Endothelial cell of umbilical vein (primary cell): ENCODE measurements around the gene PKMYT1. TPM values are rescaled to one million over a fixed set of nuclear protein-coding genes. Genes with fewer than 3 reads are reported as not detected.

Experiments used
- BruUV-seq: library from RNA; stranded (reverse); fragments of 400-500 nt; replicated peaks from 2 replicates; lab custom pipeline; 2021; lab: Mats Ljungman, UMichigan
- CTCF ChIA-PET: fragments of 300-600, 350-600 bp; sonication (Branson Sonifier 250); formaldehyde crosslinking; loops from one replicate; lab custom pipeline; 2021; ENCODE audit warnings: antibody characterized with exemption, inconsistent platforms; lab: Charles Lee
- POLR2A ChIA-PET: fragments of 300-600, 350-600 bp; sonication (Branson Sonifier 250); formaldehyde crosslinking; loops from one replicate; lab custom pipeline; 2021; ENCODE audit warnings: antibody characterized with exemption, inconsistent platforms; lab: Charles Lee
- DNase-seq: peaks from one replicate; pipeline ENCODE4 v3.0.0-alpha.2; 2011; ENCODE audit warnings: low read depth, low spot score
- FAIRE-seq: peaks from 2 replicates; lab custom pipeline; 2011; peaks lifted over from hg19 to GRCh38; lab: Jason Lieb, UNC
- H2AFZ ChIP-seq: 2 replicates; pipeline ENCODE4 v1.6.0; 2012; ENCODE audit warnings: low read depth, low read length, control low read depth, inconsistent platforms
- H3K27ac ChIP-seq: 2 replicates; pipeline ENCODE4 v1.5.1; 2011; ENCODE audit warnings: low read depth, mild to moderate bottlenecking, control low read depth, low read length, moderate library complexity; ENCODE audit not compliant: insufficient read depth
- H3K27me3 ChIP-seq, 2 experiments: 2 replicates each; pipeline versions ENCODE4 v1.6.0 to v1.6.1; 2011; ENCODE audit warnings: low read length in 2 of 2, mixed read lengths in 1 of 2; ENCODE audit not compliant: control insufficient read depth in 2 of 2, insufficient read depth in 2 of 2
- H3K36me3 ChIP-seq, 2 experiments: 2 replicates in 1 of 2; 3 replicates in 1 of 2; pipeline ENCODE4 v1.5.1; 2011; ENCODE audit warnings: low read length in 2 of 2, mild to moderate bottlenecking in 1 of 2, moderate library complexity in 1 of 2; ENCODE audit not compliant: control insufficient read depth in 2 of 2, insufficient read depth in 2 of 2; ENCODE audit errors: extremely low read depth in 1 of 2
- H3K4me1 ChIP-seq: 3 replicates; pipeline ENCODE4 v1.5.1; 2011; ENCODE audit warnings: mild to moderate bottlenecking, low read length; ENCODE audit not compliant: control insufficient read depth, insufficient read depth; ENCODE audit errors: extremely low read depth
- H3K4me2 ChIP-seq: 2 replicates; pipeline ENCODE4 v1.6.1; 2011; ENCODE audit warnings: low read length, control low read depth, mixed read lengths; ENCODE audit not compliant: insufficient read depth
- H3K4me3 ChIP-seq, 3 experiments: fragments of 200-600 bp in 1 of 3; sonication (generic), shearing (Covaris generic) in 1 of 3; replicated peaks in 1 of 3; 2 replicates each; pipeline ENCODE4 v1.5.1; 2011 to 2016; ENCODE audit warnings: control low read depth in 3 of 3, low read length in 3 of 3, mild to moderate bottlenecking in 2 of 3, inconsistent platforms in 1 of 3, low read depth in 1 of 3, moderate library complexity in 1 of 3; ENCODE audit not compliant: insufficient read depth in 1 of 3
- H3K79me2 ChIP-seq: 2 replicates; pipeline ENCODE4 v1.6.0; 2012; ENCODE audit warnings: low read length, inconsistent platforms; ENCODE audit not compliant: control insufficient read depth, insufficient read depth
- H3K9ac ChIP-seq: replicated peaks from 2 replicates; pipeline ENCODE3; 2011; ENCODE audit warnings: low read length, control low read depth; ENCODE audit not compliant: insufficient read depth; ENCODE audit errors: extremely low read depth
- H3K9me1 ChIP-seq: replicated peaks from 3 replicates; pipeline ENCODE4 v1.6.0; 2011; ENCODE audit warnings: mild to moderate bottlenecking, low read length; ENCODE audit not compliant: control insufficient read depth, insufficient read depth; ENCODE audit errors: extremely low read depth
- H3K9me3 ChIP-seq: replicated peaks from 2 replicates; pipeline ENCODE4 v1.5.1; 2012; ENCODE audit warnings: low read length, inconsistent platforms; ENCODE audit not compliant: control insufficient read depth, insufficient read depth
- H4K20me1 ChIP-seq: replicated peaks from 2 replicates; pipeline ENCODE3; 2011; ENCODE audit warnings: mild to moderate bottlenecking, low read length; ENCODE audit not compliant: control insufficient read depth, insufficient read depth; ENCODE audit errors: extremely low read depth
- FOS ChIP-seq: IDR thresholded peaks from 2 replicates; pipeline ENCODE4 v1.6.1; 2011; ENCODE audit warnings: mild to moderate bottlenecking, low read length, moderate library complexity, borderline replicate concordance; ENCODE audit not compliant: insufficient read depth
- MYC ChIP-seq: IDR thresholded peaks from one replicate; pipeline ENCODE4 v1.6.1; 2011; ENCODE audit warnings: mild to moderate bottlenecking, low read depth, low read length
- POLR2A ChIP-seq: IDR thresholded peaks from 2 replicates; pipeline ENCODE4 v1.6.1; 2012; ENCODE audit warnings: low read depth, mild to moderate bottlenecking, control low read depth, low read length
- POLR2AphosphoS5 ChIP-seq: IDR thresholded peaks from 2 replicates; pipeline ENCODE4 v1.6.1; 2012; ENCODE audit warnings: low read depth, mild to moderate bottlenecking, control low read depth, low read length, moderate library complexity; ENCODE audit not compliant: insufficient read depth
- dilution Hi-C: fragments of 300-500 bp; cut with MboI; formaldehyde crosslinking; loops from one replicate; pipeline ENCODE4 v1.15.0; 2019; ENCODE audit warnings: low sequenced_read_pairs; ENCODE audit not compliant: extremely low pct_ligation_motif_present
- intact Hi-C: fragments of 100-400 bp; cut with micrococcal nuclease; formaldehyde crosslinking; loops from one replicate; pipeline ENCODE4 v1.10.0; 2022
- polyA plus RNA-seq, 4 experiments: library from polyadenylated mRNA; depleted of rRNA in 3 of 4; stranded (reverse) in 3 of 4; unstranded in 1 of 4; fragments of >200 nt; gene quantifications; 2 replicates each; pipeline versions ENCODE4 v1.2.1 to v1.2.3, GENCODE V29; 2011 to 2012; ENCODE audit warnings: missing spikeins in 1 of 4
- total RNA-seq: library from RNA; stranded (reverse); gene quantifications from 2 replicates; pipeline ENCODE4 v1.2.3, GENCODE V29; 2021
- TF ChIP-seq, protein P1 (sequence below): IDR thresholded peaks from 2 replicates; pipeline ENCODE4 v1.6.1; 2011; ENCODE audit not compliant: insufficient read depth, insufficient read length
- TF ChIP-seq, protein P2 (sequence below), 2 donors: IDR thresholded peaks; 1 replicate in 1 of 2; 2 replicates in 1 of 2; pipeline ENCODE4 v1.5.1; 2011; ENCODE audit warnings: low read length in 2 of 2, mild to moderate bottlenecking in 2 of 2, moderate library complexity in 2 of 2, control low read depth in 1 of 2, inconsistent platforms in 1 of 2, low read depth in 1 of 2; ENCODE audit not compliant: insufficient read depth in 1 of 2; ENCODE audit errors: extremely low read depth in 1 of 2

The PKMYT1 gene
- total and polyA plus RNA-seq, 2 donors (not counting 3 experiments of a cell fraction or from before 2014, with no cell fraction given), result 26.1 to 48.5 TPM

- Histone ChIP-seq H3K79me2 (peaks cover 12% of the 10 kb centered on the region), H2AFZ (no peak overlapping the region), H3K27ac (no peak overlapping the region), H3K4me1 (peaks cover 9% of the 10 kb centered on the region), H3K9me1 (no peaks in the 10 kb centered on the region), H3K27me3 (peaks cover 3 to 18% of the 10 kb centered on the region in 2 experiments), H3K9me3 (no peaks in the 10 kb centered on the region), H3K9ac (no peak overlapping the region), H3K36me3 (peaks cover 0 to 2% of the 10 kb centered on the region in 2 experiments), H4K20me1 (no peaks in the 10 kb centered on the region), H3K4me3 (no peak overlapping the region), H3K4me2 (no peak overlapping the region)
- ChIA-PET POLR2A (interaction anchor here (1.1 kb wide), 1 partner anchor 9 kb away, joined by 3 read pairs; the partner anchor contains the start of gene PKMYT1), CTCF (interaction anchor here (2.4 kb wide), 1 partner anchor 10 kb away, joined by 10 read pairs; the partner anchor contains the start of gene PKMYT1)
- no TSS peak for BruUV-seq
- dilution Hi-C loops (no loop called here), intact Hi-C loops (no loop called here)
- DNase-seq, result no peak
- TF ChIP-seq POLR2A, result peak; percentile 49
- TF ChIP-seq POLR2AphosphoS5, result no peak
- no peak for TF ChIP-seq MYC
- TF ChIP-seq FOS, result no peak
- TF ChIP-seq, protein P1, sequence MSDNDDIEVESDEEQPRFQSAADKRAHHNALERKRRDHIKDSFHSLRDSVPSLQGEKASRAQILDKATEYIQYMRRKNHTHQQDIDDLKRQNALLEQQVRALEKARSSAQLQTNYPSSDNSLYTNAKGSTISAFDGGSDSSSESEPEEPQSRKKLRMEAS, result no peak
- TF ChIP-seq, protein P2, sequence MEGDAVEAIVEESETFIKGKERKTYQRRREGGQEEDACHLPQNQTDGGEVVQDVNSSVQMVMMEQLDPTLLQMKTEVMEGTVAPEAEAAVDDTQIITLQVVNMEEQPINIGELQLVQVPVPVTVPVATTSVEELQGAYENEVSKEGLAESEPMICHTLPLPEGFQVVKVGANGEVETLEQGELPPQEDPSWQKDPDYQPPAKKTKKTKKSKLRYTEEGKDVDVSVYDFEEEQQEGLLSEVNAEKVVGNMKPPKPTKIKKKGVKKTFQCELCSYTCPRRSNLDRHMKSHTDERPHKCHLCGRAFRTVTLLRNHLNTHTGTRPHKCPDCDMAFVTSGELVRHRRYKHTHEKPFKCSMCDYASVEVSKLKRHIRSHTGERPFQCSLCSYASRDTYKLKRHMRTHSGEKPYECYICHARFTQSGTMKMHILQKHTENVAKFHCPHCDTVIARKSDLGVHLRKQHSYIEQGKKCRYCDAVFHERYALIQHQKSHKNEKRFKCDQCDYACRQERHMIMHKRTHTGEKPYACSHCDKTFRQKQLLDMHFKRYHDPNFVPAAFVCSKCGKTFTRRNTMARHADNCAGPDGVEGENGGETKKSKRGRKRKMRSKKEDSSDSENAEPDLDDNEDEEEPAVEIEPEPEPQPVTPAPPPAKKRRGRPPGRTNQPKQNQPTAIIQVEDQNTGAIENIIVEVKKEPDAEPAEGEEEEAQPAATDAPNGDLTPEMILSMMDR (IDR thresholded peaks at IDR 0.05; ENCODE audit: extremely low read depth in 1 of 2, insufficient read depth in 1 of 2, low read depth in 1 of 2, low read length in 2 of 2), result no peak
- FAIRE-seq, result no peak
These were observed 8.9 kb downstream of the PKMYT1 start for GRCh38 chr16:2971134-2971984.
